ENCODE data around the gene OR5L2. TPM values are rescaled to one million over a fixed set of nuclear protein-coding genes. Genes with fewer than 3 reads are reported as not detected.

The OR5L2 gene
- total RNA-seq, 1 experiment from 2014 or later, result not detected

DNA sequence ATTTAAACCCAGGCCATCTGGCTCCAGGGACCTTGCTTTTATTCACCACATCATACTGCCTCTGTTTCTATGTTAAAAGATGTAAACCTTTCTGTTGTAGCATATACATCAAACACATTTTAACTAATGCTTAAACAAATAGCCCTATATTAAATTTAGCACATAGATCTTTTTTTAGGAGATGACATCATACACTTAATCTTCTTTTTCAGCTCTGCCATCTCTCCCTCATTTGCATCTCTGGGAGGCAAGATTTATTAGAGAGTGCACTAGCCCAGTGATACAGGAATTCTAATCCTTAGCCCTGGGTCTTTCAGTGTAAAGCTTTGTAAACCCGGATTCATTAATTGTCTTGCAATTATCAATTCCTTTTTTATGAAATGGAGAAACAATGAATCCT is 25.1 kb downstream of the OR5L2 start:
- Histone ChIP-seq H3K4me3 (replicated peaks in 1 of 2; ENCODE audit: low read depth in 1 of 2, low read length in 2 of 2) (no peak overlapping the region), H3K27ac (ENCODE audit: low read depth, low read length) (no peak overlapping the region), H3K36me3 (ENCODE audit: control insufficient read depth in 1 of 2, insufficient read depth in 2 of 2, low read length in 2 of 2) (no peaks in the 10 kb centered on the region), H3K4me1 (ENCODE audit: control insufficient read depth in 1 of 2, insufficient read depth in 2 of 2, low read length in 2 of 2) (no peaks in the 10 kb centered on the region), H3K9ac (ENCODE audit: low read length) (no peak overlapping the region), H2AFZ (ENCODE audit: low read depth, low read length, poor library complexity, severe bottlenecking) (no peak overlapping the region), H4K20me1 (ENCODE audit: insufficient read depth) (no peaks in the 10 kb centered on the region), H3K4me2 (ENCODE audit: low read length) (no peak overlapping the region), H3K79me2 (ENCODE audit: insufficient read depth, low read length) (no peaks in the 10 kb centered on the region), H3K9me3 (ENCODE audit: control insufficient read depth in 1 of 2, insufficient read depth in 1 of 2, low read depth in 1 of 2, low read length in 2 of 2) (peaks cover 7 to 8% of the 10 kb centered on the region in 2 experiments; a peak in 2 of 4 replicates), H3K9me2 (ENCODE audit: insufficient read depth) (no peaks in the 10 kb centered on the region), H3K27me3 (ENCODE audit: insufficient read depth, low read length) (no peaks in the 10 kb centered on the region)
- no TSS peak for BruUV-seq (replicated peaks)
- ATAC-seq (no peak), DNase-seq (ENCODE audit: low read depth, low spot score) (no peak)
- TF ChIP-seq, protein P1, sequence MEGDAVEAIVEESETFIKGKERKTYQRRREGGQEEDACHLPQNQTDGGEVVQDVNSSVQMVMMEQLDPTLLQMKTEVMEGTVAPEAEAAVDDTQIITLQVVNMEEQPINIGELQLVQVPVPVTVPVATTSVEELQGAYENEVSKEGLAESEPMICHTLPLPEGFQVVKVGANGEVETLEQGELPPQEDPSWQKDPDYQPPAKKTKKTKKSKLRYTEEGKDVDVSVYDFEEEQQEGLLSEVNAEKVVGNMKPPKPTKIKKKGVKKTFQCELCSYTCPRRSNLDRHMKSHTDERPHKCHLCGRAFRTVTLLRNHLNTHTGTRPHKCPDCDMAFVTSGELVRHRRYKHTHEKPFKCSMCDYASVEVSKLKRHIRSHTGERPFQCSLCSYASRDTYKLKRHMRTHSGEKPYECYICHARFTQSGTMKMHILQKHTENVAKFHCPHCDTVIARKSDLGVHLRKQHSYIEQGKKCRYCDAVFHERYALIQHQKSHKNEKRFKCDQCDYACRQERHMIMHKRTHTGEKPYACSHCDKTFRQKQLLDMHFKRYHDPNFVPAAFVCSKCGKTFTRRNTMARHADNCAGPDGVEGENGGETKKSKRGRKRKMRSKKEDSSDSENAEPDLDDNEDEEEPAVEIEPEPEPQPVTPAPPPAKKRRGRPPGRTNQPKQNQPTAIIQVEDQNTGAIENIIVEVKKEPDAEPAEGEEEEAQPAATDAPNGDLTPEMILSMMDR (IDR thresholded peaks at IDR 0.05 in 2 of 3, conservative IDR thresholded peaks at IDR 0.05 in 1 of 3; ENCODE audit: borderline replicate concordance in 1 of 3, insufficient read depth in 1 of 3, low read depth in 2 of 3, low read length in 2 of 3), result no peak
- TF ChIP-seq SRF (IDR thresholded peaks at IDR 0.05; ENCODE audit: low read depth) (no peak), EZH2 (IDR thresholded peaks at IDR 0.05) (no peak)
- intact Hi-C loops (cut with micrococcal nuclease), result loop anchor here (5.0 kb wide), 1 partner anchor 85 kb away; no protein-coding TSS in a partner anchor
- ChIA-PET POLR2A (no interaction called here), RAD21 (ENCODE audit: low non-redundant PET in 1 of 2, low total read pairs in 2 of 2, uncharacterized antibody in 2 of 2, unreplicated experiment in 2 of 2) (no interaction called here), CTCF (no interaction called here)

DNA sequence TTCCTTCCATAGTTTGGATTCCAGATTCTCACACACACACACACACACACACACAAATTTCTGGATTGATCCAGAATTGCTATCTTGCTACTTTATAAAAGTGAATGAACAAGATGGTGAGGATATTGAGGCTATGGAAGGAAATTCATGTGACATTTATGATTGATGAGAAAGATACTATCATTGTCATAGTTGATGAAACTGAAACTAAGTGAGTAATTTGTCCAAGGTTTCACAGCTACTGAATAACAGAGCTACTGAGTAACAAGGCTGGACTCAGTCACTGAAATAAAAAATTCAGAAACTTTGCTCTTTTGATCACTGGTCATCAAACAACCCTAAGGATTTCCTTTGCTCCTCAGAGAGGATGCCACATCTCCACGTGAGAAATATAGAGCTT is 27.7 kb downstream of the OR5L2 start:
- H3K79me2 ChIP-seq (ENCODE audit: insufficient read depth, low read length), result no peaks in the 10 kb centered on the region
- POLR2A ChIA-PET, result no interaction called here
- TF ChIP-seq, protein P2, sequence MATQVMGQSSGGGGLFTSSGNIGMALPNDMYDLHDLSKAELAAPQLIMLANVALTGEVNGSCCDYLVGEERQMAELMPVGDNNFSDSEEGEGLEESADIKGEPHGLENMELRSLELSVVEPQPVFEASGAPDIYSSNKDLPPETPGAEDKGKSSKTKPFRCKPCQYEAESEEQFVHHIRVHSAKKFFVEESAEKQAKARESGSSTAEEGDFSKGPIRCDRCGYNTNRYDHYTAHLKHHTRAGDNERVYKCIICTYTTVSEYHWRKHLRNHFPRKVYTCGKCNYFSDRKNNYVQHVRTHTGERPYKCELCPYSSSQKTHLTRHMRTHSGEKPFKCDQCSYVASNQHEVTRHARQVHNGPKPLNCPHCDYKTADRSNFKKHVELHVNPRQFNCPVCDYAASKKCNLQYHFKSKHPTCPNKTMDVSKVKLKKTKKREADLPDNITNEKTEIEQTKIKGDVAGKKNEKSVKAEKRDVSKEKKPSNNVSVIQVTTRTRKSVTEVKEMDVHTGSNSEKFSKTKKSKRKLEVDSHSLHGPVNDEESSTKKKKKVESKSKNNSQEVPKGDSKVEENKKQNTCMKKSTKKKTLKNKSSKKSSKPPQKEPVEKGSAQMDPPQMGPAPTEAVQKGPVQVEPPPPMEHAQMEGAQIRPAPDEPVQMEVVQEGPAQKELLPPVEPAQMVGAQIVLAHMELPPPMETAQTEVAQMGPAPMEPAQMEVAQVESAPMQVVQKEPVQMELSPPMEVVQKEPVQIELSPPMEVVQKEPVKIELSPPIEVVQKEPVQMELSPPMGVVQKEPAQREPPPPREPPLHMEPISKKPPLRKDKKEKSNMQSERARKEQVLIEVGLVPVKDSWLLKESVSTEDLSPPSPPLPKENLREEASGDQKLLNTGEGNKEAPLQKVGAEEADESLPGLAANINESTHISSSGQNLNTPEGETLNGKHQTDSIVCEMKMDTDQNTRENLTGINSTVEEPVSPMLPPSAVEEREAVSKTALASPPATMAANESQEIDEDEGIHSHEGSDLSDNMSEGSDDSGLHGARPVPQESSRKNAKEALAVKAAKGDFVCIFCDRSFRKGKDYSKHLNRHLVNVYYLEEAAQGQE (IDR thresholded peaks at IDR 0.05; ENCODE audit: low read depth), result no peak
- TF ChIP-seq EZH2 (IDR thresholded peaks at IDR 0.05), result no peak
- TF ChIP-seq, protein P3, sequence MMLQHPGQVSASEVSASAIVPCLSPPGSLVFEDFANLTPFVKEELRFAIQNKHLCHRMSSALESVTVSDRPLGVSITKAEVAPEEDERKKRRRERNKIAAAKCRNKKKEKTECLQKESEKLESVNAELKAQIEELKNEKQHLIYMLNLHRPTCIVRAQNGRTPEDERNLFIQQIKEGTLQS (IDR thresholded peaks at IDR 0.05), result no peak
- no peak for TF ChIP-seq SRF (IDR thresholded peaks at IDR 0.05; ENCODE audit: low read depth)
- no peak for TF ChIP-seq ZFX (IDR thresholded peaks at IDR 0.05)
- TF ChIP-seq, protein P1 (IDR thresholded peaks at IDR 0.05 in 2 of 3, conservative IDR thresholded peaks at IDR 0.05 in 1 of 3; ENCODE audit: borderline replicate concordance in 1 of 3, insufficient read depth in 1 of 3, low read depth in 2 of 3, low read length in 2 of 3), result no peak
- no peak for TF ChIP-seq CEBPB (IDR thresholded peaks at IDR 0.05; ENCODE audit: low read depth)
- TF ChIP-seq TCF7L2 (IDR thresholded peaks at IDR 0.05; ENCODE audit: borderline replicate concordance, extremely low read depth, insufficient read depth, insufficient read length), result no peak
- no peak for TF ChIP-seq RAD21 (IDR thresholded peaks at IDR 0.05; ENCODE audit: low read depth)

More for the DNA sequence above, 27.7 kb downstream of the OR5L2 start:
- Histone ChIP-seq H3K4me2 (ENCODE audit: low read length) (no peak overlapping the region), H2AFZ (ENCODE audit: low read depth, low read length, poor library complexity, severe bottlenecking) (no peak overlapping the region), H3K9me2 (ENCODE audit: insufficient read depth) (no peaks in the 10 kb centered on the region), H3K36me3 (ENCODE audit: control insufficient read depth in 1 of 2, insufficient read depth in 2 of 2, low read length in 2 of 2) (no peaks in the 10 kb centered on the region), H3K27ac (ENCODE audit: low read depth, low read length) (no peak overlapping the region), H3K27me3 (ENCODE audit: insufficient read depth, low read length) (no peaks in the 10 kb centered on the region), H3K9ac (ENCODE audit: low read length) (no peak overlapping the region), H3K9me3 (ENCODE audit: control insufficient read depth in 1 of 2, insufficient read depth in 1 of 2, low read depth in 1 of 2, low read length in 2 of 2) (peaks cover 8 to 11% of the 10 kb centered on the region in 2 experiments; a peak in 2 of 4 replicates), H4K20me1 (ENCODE audit: insufficient read depth) (no peaks in the 10 kb centered on the region), H3K4me3 (replicated peaks in 1 of 2; ENCODE audit: low read depth in 1 of 2, low read length in 2 of 2) (no peak overlapping the region), H3K4me1 (ENCODE audit: control insufficient read depth in 1 of 2, insufficient read depth in 2 of 2, low read length in 2 of 2) (no peaks in the 10 kb centered on the region)
- BruUV-seq (replicated peaks), result no TSS peak
- ChIA-PET CTCF (no interaction called here), RAD21 (ENCODE audit: low non-redundant PET in 1 of 2, low total read pairs in 2 of 2, uncharacterized antibody in 2 of 2, unreplicated experiment in 2 of 2) (no interaction called here)
- ATAC-seq (no peak), DNase-seq (ENCODE audit: low read depth, low spot score) (no peak)
- intact Hi-C loops (cut with micrococcal nuclease), result loop anchor here (5.0 kb wide), 1 partner anchor 87 kb away; no protein-coding TSS in a partner anchor
